Cerebellar nuclear complex (tissue), 1 donor: ENCODE measurements around the gene TBL3.
"Not testable (repeated sequence)": the region's sequence is repeated elsewhere in the genome, so short reads cannot be mapped to it uniquely, and the experiment has no call there.

Experiments used
- DNase-seq, 2 experiments: peaks; one replicate each; lab custom pipeline; 2025; lab: John Stamatoyannopoulos, UW

Gene TBL3

DNA sequence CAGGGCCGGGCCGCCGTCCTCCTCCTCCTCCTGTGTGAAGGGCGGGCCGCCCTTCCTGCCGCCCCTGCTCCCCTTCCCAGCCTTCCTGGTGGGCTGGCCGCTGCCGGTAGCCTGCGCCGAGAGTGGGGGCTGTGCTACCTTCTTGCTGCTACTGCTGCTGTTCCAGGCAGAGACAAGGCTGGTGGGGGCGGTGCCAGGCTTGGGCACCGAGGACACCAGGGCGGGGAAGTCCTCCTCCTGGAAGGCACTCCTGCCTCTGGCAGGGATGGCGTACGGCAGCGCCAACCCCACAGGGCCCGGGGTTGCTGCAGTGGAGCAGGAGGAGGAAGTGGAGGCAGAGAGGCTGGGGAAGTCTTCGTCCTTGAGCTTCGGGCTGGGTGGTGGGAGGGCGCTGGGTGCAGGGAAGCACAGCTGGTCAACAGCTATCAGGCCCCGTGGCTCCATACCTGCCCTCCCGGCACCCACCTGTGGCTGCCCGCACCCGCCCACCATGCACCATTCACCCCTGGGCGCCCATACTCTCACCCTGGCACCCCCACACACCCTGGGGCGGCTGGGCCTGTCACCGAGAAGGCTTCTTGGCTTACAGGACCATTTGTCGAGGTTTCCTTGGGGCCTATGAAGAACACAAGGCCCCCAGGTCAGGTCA is 28.1 kb downstream of the TBL3 start:
- DNase-seq = no peak

DNA sequence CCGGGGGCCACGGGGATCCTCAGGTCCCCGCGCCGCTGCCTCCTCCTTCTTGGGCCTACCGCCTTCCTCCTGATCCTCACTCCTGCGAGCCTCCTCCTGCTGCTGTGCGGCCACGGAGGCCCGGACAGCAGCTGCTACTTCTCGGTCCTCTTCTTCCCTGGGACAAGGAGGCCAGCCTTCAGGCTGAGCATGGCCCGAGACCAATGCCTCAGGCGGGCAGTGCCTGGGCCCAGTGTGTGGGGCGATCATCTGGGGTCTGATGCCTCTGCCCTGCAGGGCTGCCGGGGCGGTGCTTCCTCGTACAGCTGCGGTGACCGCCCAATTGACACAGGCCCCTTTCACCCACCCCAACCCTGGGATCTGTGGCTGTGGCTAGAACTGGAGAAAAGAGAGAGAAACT is 29.2 kb downstream of the TBL3 start:
- DNase-seq = no peak

DNA sequence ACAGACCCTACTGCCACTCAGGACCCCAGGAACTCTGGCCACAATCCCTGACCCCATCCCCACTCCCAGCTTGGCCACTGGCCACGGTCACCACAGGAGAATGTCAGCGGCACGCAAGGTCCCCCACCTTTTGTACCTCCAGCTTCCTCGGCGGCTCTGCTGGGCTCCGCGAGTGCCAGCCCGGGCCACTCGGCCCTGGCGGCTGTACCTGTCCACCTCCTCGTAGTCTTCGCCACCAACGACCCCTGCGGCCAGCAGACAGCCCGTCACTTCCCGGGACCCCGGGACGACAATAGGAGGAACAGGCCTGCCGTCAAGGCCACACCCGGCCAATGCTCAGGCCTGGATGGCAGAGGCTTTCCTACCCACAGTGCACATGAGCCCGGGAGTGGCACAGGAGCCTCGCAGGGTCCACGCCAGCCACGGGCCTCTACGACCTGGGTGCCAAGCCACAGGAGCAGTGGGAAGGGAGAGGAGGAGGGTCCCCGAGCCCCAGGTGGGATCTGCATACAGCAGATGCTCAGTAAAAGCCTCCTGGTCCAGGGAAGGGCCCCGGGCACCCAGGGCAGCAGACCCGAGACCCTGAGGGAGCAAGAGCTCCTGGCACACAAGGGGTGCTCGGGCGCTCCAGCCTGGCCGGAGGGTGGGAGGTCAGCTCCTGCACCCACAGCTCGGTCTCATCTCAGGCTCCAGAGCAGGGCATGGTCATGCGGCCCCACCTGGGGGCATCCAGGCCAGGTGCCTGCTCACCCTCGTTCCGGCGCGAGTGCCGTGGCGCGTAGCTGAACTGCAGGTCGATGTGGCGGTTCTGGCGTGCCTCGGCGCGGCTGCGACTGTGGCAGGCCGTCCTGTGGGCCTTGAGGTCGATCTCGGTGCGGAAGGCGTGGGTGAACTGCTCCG is 29.9 kb downstream of the TBL3 start:
- DNase-seq = no peak

DNA sequence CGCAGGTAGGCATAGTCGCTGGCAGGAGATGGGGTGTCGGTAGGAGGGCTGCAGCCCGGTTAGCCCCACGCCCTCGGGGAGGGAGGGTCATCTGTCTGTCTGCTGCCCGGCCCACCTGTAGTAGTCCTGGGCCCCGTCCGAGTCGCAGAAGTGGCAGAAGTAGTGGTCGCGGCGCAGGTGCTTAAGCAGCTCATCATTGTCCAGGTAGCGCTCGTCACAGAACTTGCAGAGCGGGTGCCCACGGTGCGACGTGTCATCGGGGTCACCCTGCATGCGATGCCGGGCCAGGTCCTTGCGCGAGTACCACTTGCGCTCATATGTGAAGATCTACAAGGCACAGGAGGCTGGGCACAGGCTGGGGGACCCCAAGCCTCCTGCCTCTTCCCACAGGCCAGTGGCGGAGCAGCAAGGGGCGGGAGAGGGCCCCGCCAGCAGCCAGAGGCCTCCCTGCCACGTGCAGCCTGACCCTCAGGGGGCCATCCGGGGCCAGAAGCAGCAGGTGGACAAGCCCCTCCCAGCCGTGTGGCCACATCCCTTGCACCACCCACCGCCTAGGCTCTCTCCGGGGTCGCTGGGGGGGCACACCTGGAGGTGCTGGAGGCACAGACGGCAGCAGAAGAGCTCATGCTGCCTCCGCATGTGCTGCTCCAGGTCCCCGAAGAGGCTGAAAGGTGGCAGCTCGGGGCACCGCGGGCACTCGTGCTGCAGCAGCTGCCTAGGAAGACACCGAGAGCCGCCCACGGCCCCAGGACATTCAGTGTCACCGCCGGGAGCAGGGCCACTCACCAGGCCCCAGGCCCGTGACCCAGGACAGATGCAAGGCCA is 30.8 kb downstream of the TBL3 start:
- DNase-seq = no peak

DNA sequence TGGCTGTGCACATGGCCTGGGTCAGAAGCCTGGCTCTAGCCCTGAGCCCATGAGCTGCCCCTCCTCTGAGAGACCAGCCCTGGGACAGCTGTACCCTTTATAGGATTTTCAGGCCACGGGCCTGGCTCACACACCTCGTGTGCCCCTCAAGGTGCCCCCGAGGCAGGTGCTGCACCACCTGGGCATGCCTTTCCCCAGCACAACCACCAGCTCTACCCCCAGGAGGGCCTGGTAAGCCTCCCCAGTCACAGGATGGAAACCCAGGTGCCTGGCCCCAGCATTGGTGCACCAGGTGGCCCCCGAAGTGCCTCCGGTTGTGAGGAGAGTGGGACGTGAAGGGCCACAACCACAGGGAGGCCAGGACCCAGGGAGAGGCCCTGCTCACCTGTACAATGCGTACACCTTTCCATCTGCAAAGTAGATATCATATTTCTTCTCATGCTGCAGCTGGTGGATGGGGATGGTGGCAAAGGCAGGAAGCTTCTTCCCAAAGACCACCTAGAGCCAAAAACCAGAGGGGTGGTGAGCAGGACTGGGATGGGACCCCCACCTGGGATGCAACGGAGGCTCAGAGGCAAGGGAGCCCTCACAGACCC is 31.5 kb downstream of the TBL3 start:
- DNase-seq = no peak

DNA sequence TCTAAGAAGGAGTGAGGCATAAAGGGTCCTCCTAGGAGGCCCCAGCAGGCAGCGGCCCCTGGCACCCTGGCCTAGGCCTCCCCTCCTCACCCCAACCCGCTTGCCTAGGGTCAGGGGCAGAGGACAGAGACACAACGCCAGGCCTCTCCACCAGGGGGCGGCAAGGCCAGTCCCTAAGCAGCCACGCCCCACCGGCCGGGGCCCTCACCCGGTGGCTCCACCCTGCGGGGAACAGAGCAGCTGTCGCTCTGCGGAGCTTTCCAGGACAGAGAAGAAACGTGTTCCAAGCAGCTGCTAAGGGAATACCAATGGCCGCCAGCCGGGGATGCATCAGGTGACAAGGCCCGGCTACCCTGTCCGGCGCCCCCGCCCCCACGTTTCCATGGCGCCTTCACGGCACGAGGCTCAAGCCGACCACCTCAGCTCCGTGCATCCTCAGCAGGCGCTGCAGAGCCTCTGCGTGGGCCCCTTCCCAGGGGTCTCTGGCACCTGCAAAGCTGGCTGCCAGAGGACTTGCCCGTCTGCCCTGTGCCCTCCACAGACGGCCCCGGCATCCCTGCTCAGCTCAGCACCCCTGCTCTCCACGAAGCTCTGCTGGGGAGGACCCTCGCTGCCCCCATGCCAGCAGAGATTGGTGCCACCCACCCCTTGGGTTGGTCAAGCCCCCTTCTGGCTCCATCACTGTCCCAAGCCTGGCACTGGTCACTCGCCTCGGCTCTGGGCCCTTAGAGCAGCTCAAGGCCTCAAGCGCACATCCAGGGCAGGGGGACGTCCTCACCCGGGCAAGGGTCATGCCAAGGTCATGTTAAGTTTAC is 32.2 kb downstream of the TBL3 start:
- DNase-seq = peak in 1 of 2 experiments; percentile 46

DNA sequence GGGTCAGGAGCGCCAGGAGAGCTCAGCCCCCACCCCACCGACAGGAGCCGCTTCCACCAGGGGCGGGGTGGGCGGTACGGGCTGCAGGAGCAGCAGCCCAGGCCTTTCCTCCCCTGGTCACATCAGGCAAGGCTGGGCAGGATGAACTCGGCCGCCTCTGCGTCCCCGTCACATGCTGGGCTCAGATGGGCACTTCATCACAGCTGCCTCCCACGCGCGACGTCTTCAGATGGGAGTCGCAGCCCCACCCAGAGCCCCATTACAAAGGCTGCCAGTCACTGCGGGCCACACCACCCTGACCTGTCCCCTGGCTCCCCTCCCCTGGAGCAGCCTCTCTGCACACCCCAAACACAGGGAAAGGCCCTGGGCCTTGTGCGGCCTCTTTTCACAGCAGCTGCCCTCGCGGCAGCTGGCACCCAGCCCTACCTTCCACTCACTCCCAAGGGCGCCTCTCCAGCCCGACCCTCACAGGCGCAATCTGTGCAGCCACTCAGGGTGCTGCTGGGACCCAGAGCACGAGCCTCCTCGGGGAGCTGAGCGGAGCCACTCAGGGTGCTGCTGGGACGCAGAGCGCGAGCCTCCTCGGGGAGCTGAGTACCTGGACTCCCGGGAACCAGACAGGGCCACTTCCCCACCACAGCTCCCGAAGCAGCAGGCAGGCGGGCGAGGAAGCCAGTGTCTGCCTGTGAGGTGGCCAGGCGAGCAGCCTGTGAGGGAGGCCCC is 33.1 kb downstream of the TBL3 start:
- DNase-seq = no peak

DNA sequence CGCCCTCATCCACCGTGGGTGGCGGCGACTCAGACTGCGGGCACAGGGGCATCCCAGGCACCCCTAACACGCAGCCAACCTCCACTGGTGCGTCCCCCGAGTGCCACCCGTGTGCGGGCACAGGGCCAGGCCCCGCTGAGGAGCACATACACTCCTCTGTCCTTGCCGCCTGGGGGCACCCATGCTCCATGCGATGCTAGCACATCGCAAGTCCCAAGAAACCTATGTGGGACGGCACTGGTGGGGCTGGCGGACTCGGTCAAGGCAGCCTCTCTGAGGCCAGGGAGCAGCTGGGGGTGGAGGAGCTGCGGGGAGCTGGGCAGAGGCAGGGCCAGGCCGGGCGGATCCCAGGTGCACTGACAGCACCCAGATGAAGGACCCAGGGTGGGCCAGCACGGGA is 33.8 kb downstream of the TBL3 start:
- peak in 1 of 2 experiments; percentile 18 for DNase-seq

DNA sequence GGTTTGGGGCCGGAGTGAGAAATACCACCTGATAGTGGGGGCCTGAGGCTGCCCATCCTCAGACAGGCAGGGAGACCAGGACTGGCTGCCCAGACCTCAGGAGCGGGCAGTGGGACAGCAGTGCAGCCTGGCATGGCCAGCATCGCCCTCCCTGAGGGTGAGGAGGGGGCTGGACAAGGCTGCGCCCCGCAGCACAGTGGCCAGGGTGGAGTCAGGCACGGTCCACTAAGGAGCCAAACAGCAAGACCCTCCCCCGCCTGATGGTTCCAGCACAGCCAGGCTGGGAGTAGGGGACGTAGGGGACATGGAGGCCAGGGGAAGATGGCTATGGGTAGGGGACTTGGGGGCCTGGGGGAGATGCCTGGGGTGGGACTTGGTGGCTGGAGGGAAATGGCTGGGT is 34.5 kb downstream of the TBL3 start:
- no peak for DNase-seq

DNA sequence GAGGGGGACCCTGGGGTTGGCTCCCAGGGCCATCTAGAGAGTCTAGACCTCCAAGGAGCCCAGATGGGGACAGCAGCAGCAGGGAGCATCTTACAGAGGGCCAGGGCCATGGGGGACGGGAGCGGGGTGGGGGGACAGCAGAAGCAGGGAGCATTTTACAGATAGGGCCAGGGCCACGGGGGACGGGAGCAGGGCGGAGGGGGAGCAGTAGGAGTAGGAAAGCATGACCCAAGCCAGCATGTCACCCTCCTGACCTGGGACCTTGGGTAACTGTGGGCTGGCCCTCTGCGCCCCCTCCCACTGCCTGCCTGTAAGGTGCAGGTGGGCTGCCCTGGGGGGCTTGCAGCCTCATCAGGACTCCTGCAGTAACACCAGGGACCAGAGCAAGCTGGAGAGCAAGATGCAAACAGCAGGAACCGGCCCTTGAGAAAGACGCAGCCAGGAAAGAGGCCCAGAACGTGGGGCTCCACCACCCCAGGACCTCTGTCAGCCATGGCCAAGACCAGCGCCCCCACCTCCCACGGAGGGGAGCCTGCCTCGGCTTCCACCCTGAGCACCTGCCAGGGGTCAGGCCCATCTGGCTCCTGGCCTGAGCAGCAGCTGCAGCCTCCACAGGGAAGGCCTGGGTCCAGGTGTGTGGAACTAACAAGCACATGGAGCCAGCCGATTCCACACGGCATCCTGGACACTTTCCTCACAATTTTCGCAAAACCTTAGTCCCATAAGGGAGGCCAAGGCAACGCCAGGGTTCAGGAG is 35.4 kb downstream of the TBL3 start:
- no peak for DNase-seq

DNA sequence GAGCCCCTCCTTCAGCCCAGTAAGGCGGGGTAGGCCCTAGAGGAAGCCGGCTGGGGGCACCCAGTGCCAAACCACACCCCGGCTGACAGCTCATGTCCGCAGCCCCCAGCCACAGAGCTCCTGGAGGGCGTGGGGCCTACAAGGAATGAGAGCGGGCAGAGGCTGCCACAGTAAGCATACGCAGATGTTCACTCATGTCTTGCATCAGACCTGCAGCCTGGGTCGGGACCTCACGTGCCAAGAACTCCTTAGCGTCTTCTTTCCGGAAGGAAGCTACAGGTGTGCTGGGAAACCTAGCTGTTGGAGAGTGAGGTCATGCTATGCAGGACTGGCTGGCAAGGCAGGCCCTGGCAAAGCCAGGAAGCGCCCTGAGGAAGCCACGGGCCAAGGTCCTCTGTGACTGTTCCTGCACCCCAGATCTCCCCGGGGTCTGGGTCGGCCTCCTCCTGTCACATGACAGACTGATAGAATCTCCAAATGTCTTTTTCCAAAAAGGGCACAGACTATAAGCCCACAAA is 36.2 kb downstream of the TBL3 start:
- no peak for DNase-seq

DNA sequence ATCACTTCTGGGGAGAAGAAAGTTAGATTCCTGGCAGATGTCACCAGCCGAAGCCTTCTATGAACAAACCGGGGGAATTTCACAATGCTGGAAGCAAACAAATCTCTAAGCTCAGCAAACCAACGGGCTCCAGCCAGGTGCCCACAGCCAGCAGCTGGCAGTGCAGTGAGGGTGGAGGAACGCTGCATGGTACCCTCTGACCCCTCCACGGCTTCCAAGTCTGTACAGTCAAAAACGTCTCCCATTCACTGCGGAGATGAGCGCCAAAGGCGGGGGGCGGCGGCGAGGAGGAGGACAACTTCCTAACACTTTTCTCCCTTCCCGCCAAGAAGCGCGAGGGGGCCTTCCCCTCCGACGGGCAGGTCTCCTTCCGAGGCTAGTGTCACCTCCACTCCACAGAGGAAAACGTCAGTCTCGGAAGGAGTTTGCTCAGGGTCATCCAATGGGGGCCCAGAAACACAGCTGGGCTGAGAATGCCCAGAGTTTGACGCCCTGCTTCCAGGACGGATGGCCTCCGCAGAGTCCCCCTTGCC is 36.8 kb downstream of the TBL3 start:
- no peak for DNase-seq

DNA sequence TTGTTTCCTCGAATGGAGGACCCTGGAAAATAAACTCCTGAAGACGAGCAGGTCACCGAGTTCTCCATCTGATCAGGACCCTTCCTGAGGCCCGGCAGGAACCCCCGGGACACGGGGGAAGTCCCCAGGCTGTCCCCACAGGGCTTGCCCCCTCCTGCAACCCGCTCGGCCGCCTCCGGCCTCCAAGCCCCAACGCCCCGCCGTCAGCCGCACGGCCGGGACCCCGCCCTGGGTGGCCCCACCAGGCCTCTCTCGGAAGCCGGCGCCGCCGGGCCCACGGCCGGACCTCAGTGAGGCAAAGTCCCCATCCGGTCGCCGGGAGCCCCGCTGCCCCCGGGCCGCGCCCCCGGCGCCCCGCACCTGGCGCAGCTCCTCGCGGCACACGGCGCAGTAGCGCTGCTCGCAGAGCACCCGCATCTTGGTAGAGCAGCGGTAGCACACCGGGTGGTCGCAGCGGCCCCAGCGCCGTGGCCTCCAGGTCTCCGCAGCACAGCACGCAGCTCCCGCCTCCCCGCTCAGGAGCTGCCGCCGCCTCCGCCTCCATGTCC is 37.4 kb downstream of the TBL3 start:
- DNase-seq = no peak

DNA sequence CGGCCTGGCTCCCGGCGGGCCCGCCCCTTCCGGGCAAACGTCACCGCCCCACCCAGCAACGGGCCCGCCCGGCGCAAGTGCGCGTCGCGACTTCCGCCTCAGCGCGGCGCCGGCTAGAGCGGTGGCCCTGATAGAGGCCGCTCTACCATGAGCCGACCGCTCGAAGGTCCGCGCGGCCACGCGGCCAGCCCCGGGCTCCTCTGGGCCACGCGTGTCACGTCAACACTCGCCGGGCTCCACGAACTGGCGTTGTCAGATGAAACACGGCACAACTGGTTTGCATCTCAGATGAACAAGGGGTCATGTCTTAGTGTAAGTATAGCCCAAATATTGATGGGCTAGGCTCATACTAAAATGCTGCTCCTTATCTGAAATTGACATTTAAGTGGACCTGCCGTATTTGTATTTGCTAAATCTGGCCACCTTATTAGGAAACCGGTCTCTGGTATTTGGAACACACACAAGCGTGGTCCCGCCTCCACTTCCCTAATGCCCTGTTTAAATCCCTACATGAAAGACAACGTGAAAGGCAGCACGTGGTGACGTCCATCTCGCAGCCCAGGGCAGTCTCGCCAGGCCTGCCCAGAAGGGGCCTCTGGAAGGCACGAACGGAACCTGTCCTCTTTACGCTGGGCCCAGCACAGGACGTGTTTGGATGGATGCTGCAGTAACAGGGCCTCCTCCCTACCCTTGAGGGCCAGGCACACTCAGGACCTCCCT is 38.1 kb downstream of the TBL3 start, which contains the start of gene ZNF598:
Gene ZNF598 (minus strand): TSS at position 31 of the 720 bp plus-strand sequence.
- DNase-seq = no peak

DNA sequence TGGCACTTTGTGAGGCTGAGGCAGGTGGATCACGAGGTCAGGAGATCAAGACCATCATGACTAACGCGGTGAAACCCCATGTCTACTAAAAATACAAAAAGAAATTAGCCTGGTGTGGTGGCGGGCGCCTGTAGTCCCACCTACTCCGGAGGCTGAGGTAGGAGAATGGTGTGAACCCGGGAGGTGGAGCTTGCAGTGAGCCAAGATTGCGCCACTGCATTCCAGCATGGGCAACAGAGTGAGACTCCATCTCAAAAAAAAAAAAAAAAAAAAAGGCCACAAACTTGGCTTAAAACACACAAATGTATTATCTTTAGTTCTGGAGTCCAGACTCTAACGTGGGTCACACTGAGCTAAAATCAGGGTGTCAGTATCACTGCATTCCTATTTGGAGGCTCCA is 39.9 kb downstream of the TBL3 start:
- not testable (repeated sequence) for DNase-seq

DNA sequence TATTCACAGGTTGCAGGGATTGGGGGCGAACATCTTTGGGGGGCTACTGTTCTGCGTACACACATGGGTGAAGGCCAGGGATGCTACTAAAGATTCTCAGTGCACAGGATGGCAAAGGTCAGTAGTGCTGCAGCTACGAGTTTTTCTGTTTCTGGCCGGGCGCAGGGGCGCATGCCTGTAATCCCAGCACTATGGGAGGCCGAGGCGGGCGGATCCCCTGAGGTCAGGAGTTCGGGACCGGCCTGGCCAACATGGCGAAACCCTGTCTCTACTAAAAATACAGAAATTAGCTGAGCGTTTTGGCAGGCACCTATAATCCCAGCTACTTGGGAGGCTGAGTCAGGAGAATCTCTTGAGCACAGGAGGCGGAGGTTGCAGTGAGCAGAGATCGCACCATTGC is 41.7 kb downstream of the TBL3 start:
- DNase-seq = no peak

DNA sequence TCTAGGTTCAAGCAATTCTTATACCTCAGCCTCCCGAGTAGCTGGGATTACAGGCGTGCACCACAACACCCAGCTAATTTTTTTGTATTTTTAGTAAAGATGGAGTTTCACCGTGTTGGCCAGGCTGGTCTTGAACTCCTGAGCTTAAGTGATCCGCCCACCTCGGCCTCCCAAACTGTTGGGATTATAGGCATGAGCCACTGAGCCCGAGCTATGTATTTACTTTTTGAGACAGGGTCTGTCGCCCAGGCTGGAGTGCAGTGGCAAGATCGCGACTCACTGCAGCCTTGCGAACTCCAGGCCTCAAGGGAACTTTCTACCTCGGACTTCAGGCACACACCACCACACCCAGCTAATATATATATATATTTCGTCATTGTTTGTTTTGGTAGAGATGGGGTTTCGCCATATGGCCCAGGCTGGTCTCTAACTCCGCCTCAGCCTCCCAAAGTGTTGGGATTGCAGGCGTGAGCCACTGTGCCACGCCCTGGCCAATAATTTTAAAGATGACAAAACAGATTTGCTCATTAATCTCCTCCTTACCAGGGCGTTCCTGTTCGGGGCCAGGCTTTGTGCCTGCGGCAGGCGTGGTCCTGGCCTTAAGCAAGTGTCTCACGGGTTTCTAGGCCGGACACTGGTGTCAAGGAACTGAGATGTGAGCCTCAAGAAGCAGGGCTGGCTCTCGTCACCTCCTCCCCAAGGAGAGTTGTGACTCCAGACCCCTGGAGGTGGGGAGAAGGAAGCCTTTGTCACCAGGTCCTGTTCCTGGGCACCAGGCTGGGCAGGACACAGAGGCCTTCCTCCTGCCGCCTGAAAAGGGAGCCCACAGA is 43.5 kb downstream of the TBL3 start:
- no peak for DNase-seq

DNA sequence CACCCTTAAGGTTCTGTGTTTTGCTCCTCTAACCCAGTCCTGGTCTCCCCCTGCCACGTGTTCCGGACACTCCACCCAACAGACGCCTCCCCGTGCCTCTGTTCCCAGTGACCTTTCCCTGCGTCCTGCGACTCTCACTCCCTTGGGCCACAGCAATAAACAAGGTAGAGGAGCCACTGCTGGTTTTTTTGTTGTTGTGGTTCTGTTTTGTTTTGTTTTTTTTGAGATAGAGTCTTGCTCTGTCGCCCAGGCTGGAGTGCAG is 44.0 kb downstream of the TBL3 start:
- no peak for DNase-seq
